Sigmoid colon (tissue), 4 donors: ENCODE measurements around the gene P2RY11.

Experiments used
- EP300 ChIP-seq, 4 donors: sonication (generic); formaldehyde crosslinking; IDR thresholded peaks; one replicate each; pipeline ENCODE4 v1.6.1; 2017; ENCODE audit warnings: antibody characterized with exemption in 4 of 4
- POLR2A ChIP-seq, 2 donors: fragments of 450-650 bp; IDR thresholded peaks; one replicate each; pipeline ENCODE4 v1.6.1; 2016; ENCODE audit warnings: antibody characterized with exemption in 2 of 2, mild to moderate bottlenecking in 2 of 2, moderate library complexity in 2 of 2
- POLR2AphosphoS5 ChIP-seq, 4 donors: sonication (generic); formaldehyde crosslinking; IDR thresholded peaks; one replicate each; pipeline ENCODE4 v1.6.1; 2017; ENCODE audit warnings: antibody characterized with exemption in 4 of 4
- TF ChIP-seq, protein P1 (sequence below), 4 experiments: fragments of 450-650 bp in 3 of 4; fragments of 200-600 bp in 1 of 4; IDR thresholded peaks; one replicate each; pipeline ENCODE4 v1.5.1; 2016 to 2019; ENCODE audit warnings: antibody characterized with exemption in 4 of 4, mild to moderate bottlenecking in 3 of 4, moderate library complexity in 2 of 4

DNA sequence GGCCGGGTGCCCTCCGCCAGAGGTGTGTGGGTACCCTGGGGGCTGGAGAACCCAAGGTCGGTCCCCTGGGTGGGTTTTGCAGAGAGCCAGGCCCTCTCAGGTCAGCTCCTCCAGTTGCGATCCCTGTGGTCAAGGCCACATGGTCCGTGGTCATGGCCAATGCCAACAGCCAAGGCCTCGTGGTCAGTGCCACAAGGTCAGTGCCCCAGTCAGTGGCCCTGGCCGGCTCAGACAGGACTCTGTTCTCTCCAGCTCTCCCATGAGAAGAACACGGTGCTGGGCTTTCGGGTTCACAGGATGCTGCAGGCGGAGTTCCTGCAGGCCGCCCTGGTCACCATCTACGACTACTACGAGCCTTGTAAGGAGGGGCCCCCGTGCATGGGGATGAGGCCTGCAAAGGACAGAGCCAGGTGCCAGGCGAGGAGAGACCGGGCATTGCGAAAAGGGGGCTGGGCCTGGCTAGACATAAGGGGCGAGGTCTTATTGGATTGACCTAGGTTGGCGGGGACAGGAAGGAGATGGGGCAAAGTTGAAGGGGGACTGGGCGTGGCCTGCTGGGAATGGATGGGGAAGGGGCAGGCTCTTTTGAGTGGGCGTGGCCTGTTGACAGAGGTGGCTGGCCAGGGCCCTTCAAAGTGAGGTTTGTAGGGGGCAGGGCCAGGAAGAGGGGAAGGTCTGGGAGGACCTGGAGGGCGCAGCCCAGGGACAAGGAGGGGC lies 40.6 kb upstream of the P2RY11 start:
- TF ChIP-seq, protein P1, sequence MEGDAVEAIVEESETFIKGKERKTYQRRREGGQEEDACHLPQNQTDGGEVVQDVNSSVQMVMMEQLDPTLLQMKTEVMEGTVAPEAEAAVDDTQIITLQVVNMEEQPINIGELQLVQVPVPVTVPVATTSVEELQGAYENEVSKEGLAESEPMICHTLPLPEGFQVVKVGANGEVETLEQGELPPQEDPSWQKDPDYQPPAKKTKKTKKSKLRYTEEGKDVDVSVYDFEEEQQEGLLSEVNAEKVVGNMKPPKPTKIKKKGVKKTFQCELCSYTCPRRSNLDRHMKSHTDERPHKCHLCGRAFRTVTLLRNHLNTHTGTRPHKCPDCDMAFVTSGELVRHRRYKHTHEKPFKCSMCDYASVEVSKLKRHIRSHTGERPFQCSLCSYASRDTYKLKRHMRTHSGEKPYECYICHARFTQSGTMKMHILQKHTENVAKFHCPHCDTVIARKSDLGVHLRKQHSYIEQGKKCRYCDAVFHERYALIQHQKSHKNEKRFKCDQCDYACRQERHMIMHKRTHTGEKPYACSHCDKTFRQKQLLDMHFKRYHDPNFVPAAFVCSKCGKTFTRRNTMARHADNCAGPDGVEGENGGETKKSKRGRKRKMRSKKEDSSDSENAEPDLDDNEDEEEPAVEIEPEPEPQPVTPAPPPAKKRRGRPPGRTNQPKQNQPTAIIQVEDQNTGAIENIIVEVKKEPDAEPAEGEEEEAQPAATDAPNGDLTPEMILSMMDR (IDR thresholded peaks at IDR 0.05), result no peak
- TF ChIP-seq POLR2A (IDR thresholded peaks at IDR 0.05) (no peak), POLR2AphosphoS5 (IDR thresholded peaks at IDR 0.05) (no peak), EP300 (IDR thresholded peaks at IDR 0.05) (no peak)
